Lower leg skin (tissue), 3 donors: ENCODE measurements around the gene MXRA7.

Source experiments
- POLR2A ChIP-seq, 2 donors: fragments of 450-650 bp; IDR thresholded peaks; one replicate each; pipeline ENCODE4 v1.6.1; 2016 to 2017; ENCODE audit warnings: antibody characterized with exemption in 2 of 2, mild to moderate bottlenecking in 1 of 2, moderate library complexity in 1 of 2
- TF ChIP-seq, protein P1 (sequence below), 3 donors: fragments of 450-650 bp; IDR thresholded peaks; one replicate each; pipeline ENCODE4 v1.5.1; 2016; ENCODE audit warnings: antibody characterized with exemption in 3 of 3, mild to moderate bottlenecking in 3 of 3, moderate library complexity in 2 of 3

DNA sequence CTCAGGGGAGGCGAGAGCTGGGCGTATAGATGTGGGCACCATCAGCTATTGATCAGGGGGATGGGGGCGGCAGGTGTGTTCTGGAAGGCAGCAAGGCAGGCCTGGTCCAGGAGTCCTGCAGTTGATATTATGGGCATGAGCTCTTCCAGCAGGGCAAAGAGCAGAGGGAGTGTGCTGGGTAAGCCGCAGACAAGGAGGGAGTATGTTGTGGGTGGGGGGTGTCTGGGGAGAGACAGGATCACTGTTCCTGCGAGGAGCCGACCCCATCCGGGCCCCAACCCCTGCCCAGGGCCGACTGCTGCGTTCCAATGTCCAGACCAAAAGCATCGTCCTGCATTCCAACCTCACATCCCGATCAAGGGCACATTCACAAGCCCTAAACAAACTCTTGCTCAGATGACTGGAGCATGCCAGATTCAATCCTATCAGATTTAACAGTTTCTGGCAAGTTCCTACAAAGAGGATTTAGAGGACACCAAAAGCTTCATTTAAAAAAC lies 9.2 kb downstream of the MXRA7 start:
- TF ChIP-seq, protein P1, sequence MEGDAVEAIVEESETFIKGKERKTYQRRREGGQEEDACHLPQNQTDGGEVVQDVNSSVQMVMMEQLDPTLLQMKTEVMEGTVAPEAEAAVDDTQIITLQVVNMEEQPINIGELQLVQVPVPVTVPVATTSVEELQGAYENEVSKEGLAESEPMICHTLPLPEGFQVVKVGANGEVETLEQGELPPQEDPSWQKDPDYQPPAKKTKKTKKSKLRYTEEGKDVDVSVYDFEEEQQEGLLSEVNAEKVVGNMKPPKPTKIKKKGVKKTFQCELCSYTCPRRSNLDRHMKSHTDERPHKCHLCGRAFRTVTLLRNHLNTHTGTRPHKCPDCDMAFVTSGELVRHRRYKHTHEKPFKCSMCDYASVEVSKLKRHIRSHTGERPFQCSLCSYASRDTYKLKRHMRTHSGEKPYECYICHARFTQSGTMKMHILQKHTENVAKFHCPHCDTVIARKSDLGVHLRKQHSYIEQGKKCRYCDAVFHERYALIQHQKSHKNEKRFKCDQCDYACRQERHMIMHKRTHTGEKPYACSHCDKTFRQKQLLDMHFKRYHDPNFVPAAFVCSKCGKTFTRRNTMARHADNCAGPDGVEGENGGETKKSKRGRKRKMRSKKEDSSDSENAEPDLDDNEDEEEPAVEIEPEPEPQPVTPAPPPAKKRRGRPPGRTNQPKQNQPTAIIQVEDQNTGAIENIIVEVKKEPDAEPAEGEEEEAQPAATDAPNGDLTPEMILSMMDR (IDR thresholded peaks at IDR 0.05), result no peak
- no peak for TF ChIP-seq POLR2A (IDR thresholded peaks at IDR 0.05)
